Breast epithelium (tissue), 3 donors: ENCODE measurements around the gene ANLN.

ENCODE experiments used
- CTCF ChIP-seq, 3 donors: fragments of 450-650 bp; IDR thresholded peaks; one replicate each; pipeline ENCODE4 v1.5.1; 2016 to 2017; ENCODE audit warnings: antibody characterized with exemption in 3 of 3, mild to moderate bottlenecking in 3 of 3, moderate library complexity in 3 of 3
- POLR2A ChIP-seq: fragments of 450-650 bp; IDR thresholded peaks from one replicate; pipeline ENCODE4 v1.6.1; 2016; ENCODE audit warnings: antibody characterized with exemption, mild to moderate bottlenecking, moderate library complexity

- no peak for TF ChIP-seq CTCF (IDR thresholded peaks at IDR 0.05)
- TF ChIP-seq POLR2A: no peak
These were observed 45.0 kb upstream of the ANLN start for GRCh38 chr7:36344622-36345021.
